ENCODE measurements around the gene SLC40A1. TPM values are rescaled to one million over a fixed set of nuclear protein-coding genes. Genes with fewer than 3 reads are reported as not detected.

The SLC40A1 gene
- total RNA-seq, 1 experiment from 2014 or later = 109 TPM

DNA sequence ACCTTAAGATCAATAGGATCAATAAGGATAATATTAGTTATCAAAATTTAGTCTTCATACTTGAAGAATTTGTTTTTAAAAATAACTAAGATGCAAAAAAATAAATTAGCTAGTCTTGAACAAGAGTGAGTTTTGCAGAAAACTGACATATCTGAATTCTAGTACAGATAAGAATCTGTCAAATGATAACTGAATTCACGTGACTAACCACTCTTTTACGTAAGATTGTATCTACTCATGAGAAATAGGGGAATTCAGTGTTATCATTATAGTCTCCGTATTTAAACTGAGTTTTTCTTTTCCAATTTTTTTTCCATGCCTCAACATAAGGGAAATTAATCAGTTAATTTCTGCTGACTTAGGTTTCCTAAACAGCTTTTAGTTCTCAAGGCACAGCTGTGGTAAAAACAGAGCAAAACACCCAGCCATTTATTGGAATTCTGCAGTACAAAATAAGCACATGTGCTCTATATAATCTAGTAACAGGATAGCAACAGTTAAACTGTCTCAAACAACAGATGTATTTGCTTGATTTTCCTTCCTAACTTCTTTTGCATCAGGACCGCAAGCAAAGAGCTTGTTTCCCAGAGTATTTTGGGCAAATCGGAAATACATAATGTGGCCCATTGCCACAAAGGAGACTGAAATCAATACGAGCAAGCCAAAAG, 19.1 kb downstream of the SLC40A1 start:
- H3K27me3 Mint-ChIP-seq (ENCODE audit: insufficient read depth, unreplicated experiment) = no peaks in the 10 kb centered on the region
- H3K4me3 ChIP-seq (ENCODE audit: low read depth, low read length) = no peak overlapping the region
- ChIA-PET CTCF (no interaction called here), POLR2A (no interaction called here)
- intact Hi-C loops (cut with micrococcal nuclease; ENCODE audit: unreplicated experiment) = no loop called here
- no TSS peak for BruUV-seq (replicated peaks)
- H3K36me3 Mint-ChIP-seq (ENCODE audit: insufficient read depth, unreplicated experiment) = peaks cover 42% of the 10 kb centered on the region
- H3K27me3 ChIP-seq (replicated peaks; ENCODE audit: control insufficient read depth, insufficient read depth, low read length) = no peaks in the 10 kb centered on the region
- H3K4me1 Mint-ChIP-seq (ENCODE audit: low read depth, unreplicated experiment) = peaks cover 26% of the 10 kb centered on the region
- no peak overlapping the region for H3K27ac Mint-ChIP-seq (ENCODE audit: unreplicated experiment)
- H3K36me3 ChIP-seq (ENCODE audit: control insufficient read depth, insufficient read depth, low read length) = peaks cover 5% of the 10 kb centered on the region
- DNase-seq = no peak
- H3K4me3 Mint-ChIP-seq (ENCODE audit: unreplicated experiment) = no peak overlapping the region
- H3K9me3 ChIP-seq = no peaks in the 10 kb centered on the region
- peaks cover 52% of the 10 kb centered on the region for H3K4me1 ChIP-seq
- H3K9me3 Mint-ChIP-seq (ENCODE audit: unreplicated experiment) = no peaks in the 10 kb centered on the region
- no peak for TF ChIP-seq CTCF (IDR thresholded peaks at IDR 0.05; ENCODE audit: insufficient read depth in 1 of 2, low read depth in 1 of 2, low read length in 1 of 2, severe bottlenecking in 1 of 2, unreplicated experiment in 1 of 2)

- H3K9me3 Mint-ChIP-seq (ENCODE audit: unreplicated experiment) = no peaks in the 10 kb centered on the region
- no TSS peak for BruUV-seq (replicated peaks)
Observed at GRCh38 chr2:189560273-189560586, 20.4 kb downstream of the SLC40A1 start.

DNA sequence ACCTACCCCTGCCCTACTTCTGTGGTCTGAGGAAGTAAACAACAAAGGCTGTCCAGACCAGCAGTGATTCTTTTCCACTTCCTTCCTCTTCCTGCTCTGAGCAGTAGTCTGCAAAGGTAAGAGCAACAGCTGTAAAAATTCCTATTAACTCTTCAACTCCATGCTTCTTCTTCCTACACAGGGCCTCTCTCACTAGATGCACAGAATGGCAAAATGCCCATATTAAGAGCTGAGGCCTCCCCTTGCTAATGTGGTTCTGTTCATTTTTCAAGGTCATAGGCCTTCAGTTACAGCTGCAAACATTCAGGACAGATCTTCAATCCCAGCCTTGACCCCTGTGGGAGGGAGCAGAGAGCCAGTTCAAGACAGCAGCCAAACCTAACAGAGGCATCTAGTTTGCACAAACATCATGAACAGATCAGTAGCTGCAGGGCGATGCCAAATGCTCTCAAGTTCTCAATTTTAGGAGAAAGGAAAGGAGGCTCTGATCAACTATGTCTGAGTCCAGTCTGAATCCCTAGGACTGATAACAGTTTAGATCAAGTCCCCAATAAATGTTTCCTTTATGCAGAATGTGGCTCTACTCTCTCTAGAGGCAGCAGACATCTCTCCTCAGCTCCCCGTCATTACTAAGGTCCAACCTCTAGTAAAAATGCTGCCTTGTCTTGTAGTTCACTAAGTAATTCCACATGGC, 20.9 kb downstream of the SLC40A1 start:
- Mint-ChIP-seq H3K27me3 (ENCODE audit: insufficient read depth, unreplicated experiment) (no peaks in the 10 kb centered on the region), H3K27ac (ENCODE audit: unreplicated experiment) (peak overlapping the region; percentile 4), H3K4me1 (ENCODE audit: low read depth, unreplicated experiment) (peaks cover 38% of the 10 kb centered on the region), H3K36me3 (ENCODE audit: insufficient read depth, unreplicated experiment) (peaks cover 30% of the 10 kb centered on the region), H3K9me3 (ENCODE audit: unreplicated experiment) (no peaks in the 10 kb centered on the region), H3K4me3 (ENCODE audit: unreplicated experiment) (no peak overlapping the region)
- Histone ChIP-seq H3K4me1 (peaks cover 70% of the 10 kb centered on the region), H3K9me3 (no peaks in the 10 kb centered on the region), H3K36me3 (ENCODE audit: control insufficient read depth, insufficient read depth, low read length) (peaks cover 4% of the 10 kb centered on the region), H3K4me3 (ENCODE audit: low read depth, low read length) (no peak overlapping the region), H3K27me3 (replicated peaks; ENCODE audit: control insufficient read depth, insufficient read depth, low read length) (no peaks in the 10 kb centered on the region)
- ChIA-PET POLR2A (interaction anchor here (1.0 kb wide), 2 partner anchors 21 to 119 kb away, joined by 3 read pairs; partner anchors contain the start of genes SLC40A1 and WDR75), CTCF (no interaction called here)
- no peak for DNase-seq
- intact Hi-C loops (cut with micrococcal nuclease; ENCODE audit: unreplicated experiment) = no loop called here
- BruUV-seq (replicated peaks) = no TSS peak
- no peak for TF ChIP-seq CTCF (IDR thresholded peaks at IDR 0.05; ENCODE audit: insufficient read depth in 1 of 2, low read depth in 1 of 2, low read length in 1 of 2, severe bottlenecking in 1 of 2, unreplicated experiment in 1 of 2)

More at GRCh38 chr2:189560273-189560586, 20.4 kb downstream of the SLC40A1 start:
- peaks cover 32% of the 10 kb centered on the region for H3K36me3 Mint-ChIP-seq (ENCODE audit: insufficient read depth, unreplicated experiment)
- H3K4me3 Mint-ChIP-seq (ENCODE audit: unreplicated experiment) = no peak overlapping the region
- no peaks in the 10 kb centered on the region for H3K27me3 ChIP-seq (replicated peaks; ENCODE audit: control insufficient read depth, insufficient read depth, low read length)
- H3K9me3 ChIP-seq = no peaks in the 10 kb centered on the region
- H3K27me3 Mint-ChIP-seq (ENCODE audit: insufficient read depth, unreplicated experiment) = no peaks in the 10 kb centered on the region
- H3K4me1 Mint-ChIP-seq (ENCODE audit: low read depth, unreplicated experiment) = peaks cover 35% of the 10 kb centered on the region
- DNase-seq = no peak
- H3K27ac Mint-ChIP-seq (ENCODE audit: unreplicated experiment) = peak overlapping the region; percentile 4
- no peak for TF ChIP-seq CTCF (IDR thresholded peaks at IDR 0.05; ENCODE audit: insufficient read depth in 1 of 2, low read depth in 1 of 2, low read length in 1 of 2, severe bottlenecking in 1 of 2, unreplicated experiment in 1 of 2)
- POLR2A ChIA-PET = interaction anchor here (1.0 kb wide), 2 partner anchors 20 to 119 kb away, joined by 3 read pairs; partner anchors contain the start of genes SLC40A1 and WDR75
- peaks cover 65% of the 10 kb centered on the region for H3K4me1 ChIP-seq
- CTCF ChIA-PET = no interaction called here
- H3K36me3 ChIP-seq (ENCODE audit: control insufficient read depth, insufficient read depth, low read length) = peaks cover 5% of the 10 kb centered on the region
- H3K4me3 ChIP-seq (ENCODE audit: low read depth, low read length) = no peak overlapping the region
- intact Hi-C loops (cut with micrococcal nuclease; ENCODE audit: unreplicated experiment) = no loop called here

Measured in Caco-2 (cell line).